GM18873 (cell line): Measurements from ENCODE around the gene ZDHHC5.
"Not testable (repeated sequence)": the region's sequence is repeated elsewhere in the genome, so short reads cannot be mapped to it uniquely, and the experiment has no call there.

Source experiments
- ATAC-seq: cut with Tn5 transposase; IDR thresholded peaks from one replicate; pipeline ENCODE4 v1.9.1; 2021; ENCODE audit warnings: mild to moderate bottlenecking, moderate library complexity, moderate number of reproducible peaks; ENCODE audit not compliant: unreplicated experiment, low FRiP score

ZDHHC5 gene

GRCh38 chr11:57644748-57645688 lies 22.9 kb upstream of the ZDHHC5 start:
- ATAC-seq: no peak

- no peak for ATAC-seq
Measured at GRCh38 chr11:57645689-57646085, 22.2 kb upstream of the ZDHHC5 start.

- no peak for ATAC-seq
Measured at GRCh38 chr11:57646194-57646798, 21.6 kb upstream of the ZDHHC5 start.

GRCh38 chr11:57646799-57647303 lies 21.1 kb upstream of the ZDHHC5 start:
- no peak for ATAC-seq

- no peak for ATAC-seq
Measured at GRCh38 chr11:57647372-57647771, 20.5 kb upstream of the ZDHHC5 start.

GRCh38 chr11:57647960-57648800 lies 19.7 kb upstream of the ZDHHC5 start:
- no peak for ATAC-seq

GRCh38 chr11:57648801-57649735 lies 18.8 kb upstream of the ZDHHC5 start:
- no peak for ATAC-seq

- ATAC-seq: no peak
Measured at GRCh38 chr11:57649826-57650738, 17.8 kb upstream of the ZDHHC5 start, which contains the start of gene YPEL4. TSS of gene YPEL4 (minus strand) at chr11:57649912. CDS start at chr11:57647107, 2,805 bp downstream.

- ATAC-seq: no peak
Measured at GRCh38 chr11:57650739-57651090, 17.2 kb upstream of the ZDHHC5 start.

- no peak for ATAC-seq
Measured at GRCh38 chr11:57651408-57651807, 16.5 kb upstream of the ZDHHC5 start.

GRCh38 chr11:57652230-57652629 lies 15.7 kb upstream of the ZDHHC5 start:
- not testable (repeated sequence) for ATAC-seq

- no peak for ATAC-seq
Measured at GRCh38 chr11:57652662-57653061, 15.3 kb upstream of the ZDHHC5 start.

GRCh38 chr11:57653163-57653562 lies 14.8 kb upstream of the ZDHHC5 start:
- ATAC-seq: no peak

- no peak for ATAC-seq
Measured at GRCh38 chr11:57656885-57657193, 11.1 kb upstream of the ZDHHC5 start.

GRCh38 chr11:57657194-57658022 lies 10.5 kb upstream of the ZDHHC5 start, which contains the start of gene CLP1:
TSS of gene CLP1 (plus strand) at chr11:57657762. CDS start at chr11:57659477, 1,715 bp downstream.
- peak; percentile 98 for ATAC-seq

GRCh38 chr11:57658023-57658361 lies 9.9 kb upstream of the ZDHHC5 start:
- no peak for ATAC-seq

GRCh38 chr11:57659669-57660068 lies 8.2 kb upstream of the ZDHHC5 start:
- ATAC-seq: no peak

GRCh38 chr11:57662893-57663292 lies 5.0 kb upstream of the ZDHHC5 start:
- ATAC-seq: no peak
